ENCODE data around the gene AQP4. TPM values are rescaled to one million over a fixed set of nuclear protein-coding genes. Genes with fewer than 3 reads are reported as not detected.

AQP4 gene
- total and polyA plus RNA-seq, 10 of the 15 experiments (the other 5 are each of a cell fraction or from before 2014, with no cell fraction given) = 0.10 to 0.18 TPM; not detected in 8

- POLR2A ChIA-PET = no interaction called here
- DNase-seq (ENCODE audit: low read depth, low spot score) (no peak), ATAC-seq (no peak), FAIRE-seq (no peak)
- intact Hi-C loops (cut with micrococcal nuclease; ENCODE audit: unreplicated experiment) (no loop called here), in situ Hi-C loops (cut with MboI) (no loop called here)
- H3K9ac ChIP-seq (ENCODE audit: control insufficient read depth, insufficient read depth, low read length) = no peak overlapping the region
- no peak overlapping the region for H2AFZ ChIP-seq (ENCODE audit: control insufficient read depth, low read depth, low read length)
- WGBS (ENCODE audit: insufficient coverage, insufficient replicate concordance, low lambda C conversion rate, missing lambda C conversion rate) = 5% methylated on average over 1 of the region's 1 CpG
- no peaks in the 10 kb centered on the region; the same call in 2 of the 3 replicates for H3K9me3 ChIP-seq (replicated peaks; ENCODE audit: control insufficient read depth, insufficient read depth, low read length)
- TF ChIP-seq NFXL1 (IDR thresholded peaks at IDR 0.05; ENCODE audit: borderline replicate concordance) (no peak), GABPA (IDR thresholded peaks at IDR 0.05; ENCODE audit: low read depth) (no peak), ZNF207 (IDR thresholded peaks at IDR 0.05; ENCODE audit: borderline replicate concordance) (no peak), ESRRA (IDR thresholded peaks at IDR 0.05; ENCODE audit: low read length) (no peak), POLR2AphosphoS5 (IDR thresholded peaks at IDR 0.05; ENCODE audit: low read length) (no peak), MEF2B (IDR thresholded peaks at IDR 0.05; ENCODE audit: partially characterized antibody, poor library complexity, severe bottlenecking) (no peak), NR2C2 (IDR thresholded peaks at IDR 0.05; ENCODE audit: borderline replicate concordance, control insufficient read depth, insufficient read length, low read depth) (no peak), JUND (IDR thresholded peaks at IDR 0.05; ENCODE audit: low read depth, low read length) (no peak), TAF1 (IDR thresholded peaks at IDR 0.05; ENCODE audit: borderline replicate concordance, low read depth, low read length) (no peak), TARDBP (IDR thresholded peaks at IDR 0.05; ENCODE audit: borderline replicate concordance) (no peak)
- TF ChIP-seq, protein P1, sequence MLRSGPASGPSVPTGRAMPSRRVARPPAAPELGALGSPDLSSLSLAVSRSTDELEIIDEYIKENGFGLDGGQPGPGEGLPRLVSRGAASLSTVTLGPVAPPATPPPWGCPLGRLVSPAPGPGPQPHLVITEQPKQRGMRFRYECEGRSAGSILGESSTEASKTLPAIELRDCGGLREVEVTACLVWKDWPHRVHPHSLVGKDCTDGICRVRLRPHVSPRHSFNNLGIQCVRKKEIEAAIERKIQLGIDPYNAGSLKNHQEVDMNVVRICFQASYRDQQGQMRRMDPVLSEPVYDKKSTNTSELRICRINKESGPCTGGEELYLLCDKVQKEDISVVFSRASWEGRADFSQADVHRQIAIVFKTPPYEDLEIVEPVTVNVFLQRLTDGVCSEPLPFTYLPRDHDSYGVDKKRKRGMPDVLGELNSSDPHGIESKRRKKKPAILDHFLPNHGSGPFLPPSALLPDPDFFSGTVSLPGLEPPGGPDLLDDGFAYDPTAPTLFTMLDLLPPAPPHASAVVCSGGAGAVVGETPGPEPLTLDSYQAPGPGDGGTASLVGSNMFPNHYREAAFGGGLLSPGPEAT (IDR thresholded peaks at IDR 0.05; ENCODE audit: low read depth) = no peak
- TF ChIP-seq, protein P2, sequence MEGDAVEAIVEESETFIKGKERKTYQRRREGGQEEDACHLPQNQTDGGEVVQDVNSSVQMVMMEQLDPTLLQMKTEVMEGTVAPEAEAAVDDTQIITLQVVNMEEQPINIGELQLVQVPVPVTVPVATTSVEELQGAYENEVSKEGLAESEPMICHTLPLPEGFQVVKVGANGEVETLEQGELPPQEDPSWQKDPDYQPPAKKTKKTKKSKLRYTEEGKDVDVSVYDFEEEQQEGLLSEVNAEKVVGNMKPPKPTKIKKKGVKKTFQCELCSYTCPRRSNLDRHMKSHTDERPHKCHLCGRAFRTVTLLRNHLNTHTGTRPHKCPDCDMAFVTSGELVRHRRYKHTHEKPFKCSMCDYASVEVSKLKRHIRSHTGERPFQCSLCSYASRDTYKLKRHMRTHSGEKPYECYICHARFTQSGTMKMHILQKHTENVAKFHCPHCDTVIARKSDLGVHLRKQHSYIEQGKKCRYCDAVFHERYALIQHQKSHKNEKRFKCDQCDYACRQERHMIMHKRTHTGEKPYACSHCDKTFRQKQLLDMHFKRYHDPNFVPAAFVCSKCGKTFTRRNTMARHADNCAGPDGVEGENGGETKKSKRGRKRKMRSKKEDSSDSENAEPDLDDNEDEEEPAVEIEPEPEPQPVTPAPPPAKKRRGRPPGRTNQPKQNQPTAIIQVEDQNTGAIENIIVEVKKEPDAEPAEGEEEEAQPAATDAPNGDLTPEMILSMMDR (IDR thresholded peaks at IDR 0.05 in 2 of 3, conservative IDR thresholded peaks at IDR 0.05 in 1 of 3; ENCODE audit: control insufficient read depth in 2 of 3, extremely low read depth in 1 of 3, insufficient read depth in 1 of 3, low read depth in 3 of 3, low read length in 3 of 3) = no peak
- TF ChIP-seq, protein P3, sequence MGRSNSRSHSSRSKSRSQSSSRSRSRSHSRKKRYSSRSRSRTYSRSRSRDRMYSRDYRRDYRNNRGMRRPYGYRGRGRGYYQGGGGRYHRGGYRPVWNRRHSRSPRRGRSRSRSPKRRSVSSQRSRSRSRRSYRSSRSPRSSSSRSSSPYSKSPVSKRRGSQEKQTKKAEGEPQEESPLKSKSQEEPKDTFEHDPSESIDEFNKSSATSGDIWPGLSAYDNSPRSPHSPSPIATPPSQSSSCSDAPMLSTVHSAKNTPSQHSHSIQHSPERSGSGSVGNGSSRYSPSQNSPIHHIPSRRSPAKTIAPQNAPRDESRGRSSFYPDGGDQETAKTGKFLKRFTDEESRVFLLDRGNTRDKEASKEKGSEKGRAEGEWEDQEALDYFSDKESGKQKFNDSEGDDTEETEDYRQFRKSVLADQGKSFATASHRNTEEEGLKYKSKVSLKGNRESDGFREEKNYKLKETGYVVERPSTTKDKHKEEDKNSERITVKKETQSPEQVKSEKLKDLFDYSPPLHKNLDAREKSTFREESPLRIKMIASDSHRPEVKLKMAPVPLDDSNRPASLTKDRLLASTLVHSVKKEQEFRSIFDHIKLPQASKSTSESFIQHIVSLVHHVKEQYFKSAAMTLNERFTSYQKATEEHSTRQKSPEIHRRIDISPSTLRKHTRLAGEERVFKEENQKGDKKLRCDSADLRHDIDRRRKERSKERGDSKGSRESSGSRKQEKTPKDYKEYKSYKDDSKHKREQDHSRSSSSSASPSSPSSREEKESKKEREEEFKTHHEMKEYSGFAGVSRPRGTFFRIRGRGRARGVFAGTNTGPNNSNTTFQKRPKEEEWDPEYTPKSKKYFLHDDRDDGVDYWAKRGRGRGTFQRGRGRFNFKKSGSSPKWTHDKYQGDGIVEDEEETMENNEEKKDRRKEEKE (IDR thresholded peaks at IDR 0.05) = no peak
- no peaks in the 10 kb centered on the region for H3K79me2 ChIP-seq (ENCODE audit: control insufficient read depth, insufficient read depth, low read length)
- no TSS peak for BruUV-seq (replicated peaks)
- no peak overlapping the region for H3K27ac ChIP-seq (ENCODE audit: control insufficient read depth, insufficient read depth)
- SMC1A ChIA-PET (ENCODE audit: uncharacterized antibody, unreplicated experiment) = no interaction called here
- no peaks in the 10 kb centered on the region for H3K4me1 ChIP-seq (ENCODE audit: control insufficient read depth, insufficient read depth, low read length)
- H4K20me1 ChIP-seq (ENCODE audit: control insufficient read depth, insufficient read depth) = no peaks in the 10 kb centered on the region
- no peak overlapping the region for H3K4me3 ChIP-seq
- no peaks in the 10 kb centered on the region for H3K36me3 ChIP-seq (ENCODE audit: control insufficient read depth in 2 of 2, insufficient read depth in 2 of 2, low read length in 1 of 2)
- H3K4me2 ChIP-seq (ENCODE audit: control insufficient read depth, insufficient read depth) = no peak overlapping the region
- no peaks in the 10 kb centered on the region for H3K27me3 ChIP-seq (replicated peaks in 1 of 2; ENCODE audit: control insufficient read depth in 2 of 2, insufficient read depth in 2 of 2, low read length in 1 of 2)
- RAD21 ChIA-PET (ENCODE audit: unreplicated experiment) = no interaction called here
- CTCF ChIA-PET = interaction anchor here (0.6 to 0.7 kb wide), 2 partner anchors 31 to 606 kb away, joined by 3 read pairs; no protein-coding TSS in a partner anchor
Measured at GRCh38 chr18:26843760-26844159, 21.7 kb downstream of the AQP4 start.

Measured in GM12878 (cell line).